ENCODE results near the gene PRELID3B. TPM values are rescaled to one million over a fixed set of nuclear protein-coding genes. Genes with fewer than 3 reads are reported as not detected.
A peak's percentile ranks its signal among the peaks of the same experiment; 100 is the strongest.

Gene PRELID3B
- total and polyA plus RNA-seq, 2 of the 13 experiments (the other 11 are each of a cell fraction or from before 2014, with no cell fraction given): 23.3 to 42.6 TPM

DNA sequence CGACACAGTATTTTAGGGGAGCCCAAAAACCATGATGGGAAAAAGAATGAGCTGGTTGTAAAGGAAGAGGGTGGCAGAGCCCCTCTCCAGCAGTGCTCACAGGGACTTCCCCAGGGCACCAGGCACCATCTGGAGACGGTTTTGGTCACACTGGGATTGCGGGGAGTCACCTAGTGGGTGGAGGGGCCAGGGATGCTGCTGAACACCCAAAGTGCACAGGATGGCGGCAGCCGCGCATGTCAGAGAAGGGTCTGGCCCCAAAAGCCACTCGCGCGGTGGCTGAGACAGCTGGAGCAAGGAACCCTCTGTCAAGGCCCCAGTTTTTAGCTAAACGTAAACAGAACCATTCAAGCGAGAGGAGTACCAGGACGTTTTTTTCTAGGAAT lies 46.4 kb downstream of the PRELID3B start (continued):
- TF ChIP-seq, protein P1, sequence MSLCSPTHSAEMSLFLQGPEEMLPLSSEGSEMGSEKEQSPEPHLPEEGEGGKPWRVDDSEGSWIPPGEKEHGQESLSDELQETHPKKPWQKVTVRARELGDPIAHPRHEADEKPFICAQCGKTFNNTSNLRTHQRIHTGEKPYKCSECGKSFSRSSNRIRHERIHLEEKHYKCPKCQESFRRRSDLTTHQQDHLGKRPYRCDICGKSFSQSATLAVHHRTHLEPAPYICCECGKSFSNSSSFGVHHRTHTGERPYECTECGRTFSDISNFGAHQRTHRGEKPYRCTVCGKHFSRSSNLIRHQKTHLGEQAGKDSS (CRISPR knock-in tag; IDR thresholded peaks at IDR 0.05; ENCODE audit: borderline replicate concordance, low read depth): 0 out of 2 replicates have a peak, but pooled peaks have one; percentile 50
- no peak for TF ChIP-seq HIVEP1 (CRISPR knock-in tag; IDR thresholded peaks at IDR 0.05)
- TF ChIP-seq FOXK1 (CRISPR knock-in tag; IDR thresholded peaks at IDR 0.05; ENCODE audit: borderline replicate concordance, low read depth): no peak
- no peak for TF ChIP-seq THYN1 (CRISPR knock-in tag; IDR thresholded peaks at IDR 0.05; ENCODE audit: borderline replicate concordance, low read depth)
- 0 out of 2 replicates have a peak, but pooled peaks have one; percentile 22 for TF ChIP-seq RAD21 (CRISPR knock-in tag; IDR thresholded peaks at IDR 0.05)
- no peak for TF ChIP-seq ZNF3 (CRISPR knock-in tag; IDR thresholded peaks at IDR 0.05)
- TF ChIP-seq RBFOX2 (IDR thresholded peaks at IDR 0.05; ENCODE audit: low read depth, low read length): 0 out of 2 replicates have a peak, but pooled peaks have one; percentile 13
- TF ChIP-seq AGO2 (optimal IDR thresholded peaks at IDR 0.05; ENCODE audit: low read depth, low read length): peak; percentile 64
- TF ChIP-seq, protein P2, sequence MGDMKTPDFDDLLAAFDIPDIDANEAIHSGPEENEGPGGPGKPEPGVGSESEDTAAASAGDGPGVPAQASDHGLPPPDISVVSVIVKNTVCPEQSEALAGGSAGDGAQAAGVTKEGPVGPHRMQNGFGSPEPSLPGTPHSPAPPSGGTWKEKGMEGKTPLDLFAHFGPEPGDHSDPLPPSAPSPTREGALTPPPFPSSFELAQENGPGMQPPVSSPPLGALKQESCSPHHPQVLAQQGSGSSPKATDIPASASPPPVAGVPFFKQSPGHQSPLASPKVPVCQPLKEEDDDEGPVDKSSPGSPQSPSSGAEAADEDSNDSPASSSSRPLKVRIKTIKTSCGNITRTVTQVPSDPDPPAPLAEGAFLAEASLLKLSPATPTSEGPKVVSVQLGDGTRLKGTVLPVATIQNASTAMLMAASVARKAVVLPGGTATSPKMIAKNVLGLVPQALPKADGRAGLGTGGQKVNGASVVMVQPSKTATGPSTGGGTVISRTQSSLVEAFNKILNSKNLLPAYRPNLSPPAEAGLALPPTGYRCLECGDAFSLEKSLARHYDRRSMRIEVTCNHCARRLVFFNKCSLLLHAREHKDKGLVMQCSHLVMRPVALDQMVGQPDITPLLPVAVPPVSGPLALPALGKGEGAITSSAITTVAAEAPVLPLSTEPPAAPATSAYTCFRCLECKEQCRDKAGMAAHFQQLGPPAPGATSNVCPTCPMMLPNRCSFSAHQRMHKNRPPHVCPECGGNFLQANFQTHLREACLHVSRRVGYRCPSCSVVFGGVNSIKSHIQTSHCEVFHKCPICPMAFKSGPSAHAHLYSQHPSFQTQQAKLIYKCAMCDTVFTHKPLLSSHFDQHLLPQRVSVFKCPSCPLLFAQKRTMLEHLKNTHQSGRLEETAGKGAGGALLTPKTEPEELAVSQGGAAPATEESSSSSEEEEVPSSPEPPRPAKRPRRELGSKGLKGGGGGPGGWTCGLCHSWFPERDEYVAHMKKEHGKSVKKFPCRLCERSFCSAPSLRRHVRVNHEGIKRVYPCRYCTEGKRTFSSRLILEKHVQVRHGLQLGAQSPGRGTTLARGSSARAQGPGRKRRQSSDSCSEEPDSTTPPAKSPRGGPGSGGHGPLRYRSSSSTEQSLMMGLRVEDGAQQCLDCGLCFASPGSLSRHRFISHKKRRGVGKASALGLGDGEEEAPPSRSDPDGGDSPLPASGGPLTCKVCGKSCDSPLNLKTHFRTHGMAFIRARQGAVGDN (CRISPR knock-in tag; IDR thresholded peaks at IDR 0.05): 0 out of 2 replicates have a peak, but pooled peaks have one; percentile 10
- TF ChIP-seq POGZ (CRISPR knock-in tag; IDR thresholded peaks at IDR 0.05): no peak; the same call in 1 of the 2 replicates
- no peak; the same call in 1 of the 2 replicates for TF ChIP-seq KLF11 (CRISPR knock-in tag; IDR thresholded peaks at IDR 0.05)
- 0 out of 2 replicates have a peak, but pooled peaks have one; percentile 15 for TF ChIP-seq ZFYVE20 (CRISPR knock-in tag; IDR thresholded peaks at IDR 0.05; ENCODE audit: borderline replicate concordance, low read depth)
- TF ChIP-seq RNF2 (conservative IDR thresholded peaks at IDR 0.05; ENCODE audit: low read depth): no peak
- TF ChIP-seq YY1 (IDR thresholded peaks at IDR 0.05; ENCODE audit: insufficient read depth, insufficient replicate concordance, low read depth, low read length): no peak
- no peak for TF ChIP-seq ZFP36L1 (CRISPR knock-in tag; IDR thresholded peaks at IDR 0.05)
- TF ChIP-seq SMAD1 (CRISPR knock-in tag; IDR thresholded peaks at IDR 0.05; ENCODE audit: borderline replicate concordance, low read depth): 0 out of 2 replicates have a peak, but pooled peaks have one; percentile 10
- TF ChIP-seq DPF2 (CRISPR knock-in tag; IDR thresholded peaks at IDR 0.05; ENCODE audit: borderline replicate concordance, low read depth): 0 out of 2 replicates have a peak, but pooled peaks have one; percentile 4
- TF ChIP-seq ZFP41 (CRISPR knock-in tag; IDR thresholded peaks at IDR 0.05; ENCODE audit: borderline replicate concordance): no peak
- TF ChIP-seq ZNF30 (CRISPR knock-in tag; IDR thresholded peaks at IDR 0.05): no peak
- no peak for TF ChIP-seq SKI (IDR thresholded peaks at IDR 0.05; ENCODE audit: partially characterized antibody)
- TF ChIP-seq MYC (CRISPR knock-in tag; IDR thresholded peaks at IDR 0.05; ENCODE audit: borderline replicate concordance): no peak
- 0 out of 2 replicates have a peak, but pooled peaks have one; percentile 62 for TF ChIP-seq ZNF510 (CRISPR knock-in tag; IDR thresholded peaks at IDR 0.05; ENCODE audit: low read depth)
- 0 out of 2 replicates have a peak, but pooled peaks have one; percentile 28 for TF ChIP-seq ZNF670 (CRISPR knock-in tag; IDR thresholded peaks at IDR 0.05; ENCODE audit: borderline replicate concordance)
- peak; percentile 15 for TF ChIP-seq AGO1 (IDR thresholded peaks at IDR 0.05; ENCODE audit: low read depth, low read length, poor library complexity, severe bottlenecking)
- 0 out of 2 replicates have a peak, but pooled peaks have one; percentile 42 for TF ChIP-seq REL (CRISPR knock-in tag; conservative IDR thresholded peaks at IDR 0.05)
- TF ChIP-seq PAF1 (CRISPR knock-in tag; IDR thresholded peaks at IDR 0.05): peak; percentile 43; the same call in 1 of the 2 replicates

Data from HepG2 (cell line).